ENCODE data around the gene TSFM. TPM values are rescaled to one million over a fixed set of nuclear protein-coding genes. Genes with fewer than 3 reads are reported as not detected.

The TSFM gene
- total and polyA plus RNA-seq, 2 of the 13 experiments (the other 11 are each of a cell fraction or from before 2014, with no cell fraction given): 29.8 to 68.3 TPM

DNA sequence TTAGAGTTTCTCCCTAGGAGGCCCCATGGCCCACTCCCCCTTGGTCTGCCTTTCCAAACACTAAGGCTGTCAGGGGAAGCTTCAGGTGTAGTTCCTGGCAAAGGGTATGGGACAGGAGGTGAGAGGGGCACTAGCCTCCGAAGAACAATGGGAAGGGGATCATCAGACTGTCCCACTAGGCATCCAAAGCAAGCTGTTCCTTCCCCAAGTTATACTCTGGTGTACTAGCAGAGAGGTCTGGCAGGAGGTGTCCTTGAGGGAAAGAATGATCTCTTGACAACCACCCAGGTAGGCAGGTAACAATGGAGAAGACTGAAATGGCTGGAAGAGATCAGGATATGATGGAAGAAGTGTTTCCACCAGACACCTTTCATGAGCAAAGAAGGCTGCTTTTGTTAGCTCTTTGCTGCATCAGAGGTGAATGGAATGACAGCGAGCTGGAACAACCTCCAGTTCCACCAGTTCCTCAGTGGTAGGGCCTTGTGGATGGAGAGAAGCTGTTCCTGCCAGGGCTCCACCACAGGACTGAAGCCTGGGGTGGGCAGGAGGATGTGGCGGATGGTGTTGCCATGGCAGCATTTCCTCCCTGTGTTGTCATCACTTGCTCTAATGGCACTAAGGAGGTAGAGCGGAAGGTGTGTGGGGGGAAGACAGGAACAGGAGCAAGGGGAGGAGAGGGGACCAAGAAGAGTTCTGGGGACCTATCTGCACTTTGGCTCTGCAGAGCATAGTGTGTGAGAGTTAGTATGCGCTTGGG, 41.8 kb upstream of the TSFM start:
- no peaks in the 10 kb centered on the region for H4K20me1 ChIP-seq (ENCODE audit: insufficient read depth, low read length)
- no peak overlapping the region for H3K4me2 ChIP-seq (ENCODE audit: low read depth, low read length)
- DNase-seq (ENCODE audit: low spot score) (no peak), FAIRE-seq (no peak), ATAC-seq (no peak)
- H3K9ac ChIP-seq (ENCODE audit: insufficient read depth, low read depth, low read length): no peak overlapping the region
- no peaks in the 10 kb centered on the region for H3K9me3 ChIP-seq (ENCODE audit: low read length)
- H3K4me3 ChIP-seq (replicated peaks in 1 of 3; ENCODE audit: insufficient read depth in 1 of 3, low read depth in 2 of 3, low read length in 3 of 3): no peak overlapping the region
- no peak overlapping the region for H3K27ac ChIP-seq (ENCODE audit: extremely low read length, insufficient read depth, low read length)
- intact Hi-C loops (cut with micrococcal nuclease; ENCODE audit: unreplicated experiment): no loop called here
- peaks cover 6% of the 10 kb centered on the region for H3K79me2 ChIP-seq (ENCODE audit: insufficient read depth, low read length)
- no TSS peak for BruUV-seq (replicated peaks)
- in situ Hi-C loops (cut with HindIII; ENCODE audit: extremely low pct_ligation_motif_present, low pct_unique_long_range_greater_than_20kb): no loop called here
- H3K27me3 ChIP-seq (ENCODE audit: control insufficient read depth in 1 of 2, insufficient read depth in 2 of 2, low read length in 2 of 2): peaks cover 12 to 44% of the 10 kb centered on the region in 2 experiments; a peak in 4 of 5 replicates
- CTCF ChIA-PET (ENCODE audit: low intra/inter-chr PET ratio, low total read pairs): no interaction called here
- peaks cover 57% of the 10 kb centered on the region for H3K4me1 ChIP-seq (ENCODE audit: insufficient read depth, low read length)
- 57% methylated on average over 5 of the region's 5 CpGs for WGBS (ENCODE audit: low lambda C conversion rate)
- POLR2A ChIA-PET: no interaction called here
- H2AFZ ChIP-seq (ENCODE audit: low read length): no peak overlapping the region
- H3K36me3 ChIP-seq (replicated peaks in 1 of 2; ENCODE audit: control insufficient read depth in 1 of 2, insufficient read depth in 2 of 2, low read length in 2 of 2): 0 out of 5 replicates have a peak, but pooled peaks cover 0 to 4% of the 10 kb centered on the region in 2 experiments
- TF ChIP-seq CHD4 (IDR thresholded peaks at IDR 0.05; ENCODE audit: borderline replicate concordance, low read length) (no peak), ZFP82 (CRISPR knock-in tag; IDR thresholded peaks at IDR 0.05; ENCODE audit: borderline replicate concordance) (no peak), TBX3 (IDR thresholded peaks at IDR 0.05; ENCODE audit: borderline replicate concordance) (no peak), ZNF430 (CRISPR knock-in tag; IDR thresholded peaks at IDR 0.05) (no peak), ZBTB39 (CRISPR knock-in tag; IDR thresholded peaks at IDR 0.05) (no peak), SIN3A (IDR thresholded peaks at IDR 0.05; ENCODE audit: borderline replicate concordance, low read depth, low read length) (no peak), ZNF747 (CRISPR knock-in tag; IDR thresholded peaks at IDR 0.05; ENCODE audit: borderline replicate concordance) (no peak), ETV6 (CRISPR knock-in tag; conservative IDR thresholded peaks at IDR 0.05) (no peak), NR1H2 (CRISPR knock-in tag; IDR thresholded peaks at IDR 0.05; ENCODE audit: borderline replicate concordance, low read depth) (no peak), SP4 (CRISPR knock-in tag; IDR thresholded peaks at IDR 0.05) (no peak), YEATS2 (CRISPR knock-in tag; IDR thresholded peaks at IDR 0.05; ENCODE audit: borderline replicate concordance) (no peak), ISX (CRISPR knock-in tag; conservative IDR thresholded peaks at IDR 0.05) (no peak), ZNF652 (CRISPR knock-in tag; IDR thresholded peaks at IDR 0.05; ENCODE audit: borderline replicate concordance, low read depth) (no peak)
- TF ChIP-seq, protein P1, sequence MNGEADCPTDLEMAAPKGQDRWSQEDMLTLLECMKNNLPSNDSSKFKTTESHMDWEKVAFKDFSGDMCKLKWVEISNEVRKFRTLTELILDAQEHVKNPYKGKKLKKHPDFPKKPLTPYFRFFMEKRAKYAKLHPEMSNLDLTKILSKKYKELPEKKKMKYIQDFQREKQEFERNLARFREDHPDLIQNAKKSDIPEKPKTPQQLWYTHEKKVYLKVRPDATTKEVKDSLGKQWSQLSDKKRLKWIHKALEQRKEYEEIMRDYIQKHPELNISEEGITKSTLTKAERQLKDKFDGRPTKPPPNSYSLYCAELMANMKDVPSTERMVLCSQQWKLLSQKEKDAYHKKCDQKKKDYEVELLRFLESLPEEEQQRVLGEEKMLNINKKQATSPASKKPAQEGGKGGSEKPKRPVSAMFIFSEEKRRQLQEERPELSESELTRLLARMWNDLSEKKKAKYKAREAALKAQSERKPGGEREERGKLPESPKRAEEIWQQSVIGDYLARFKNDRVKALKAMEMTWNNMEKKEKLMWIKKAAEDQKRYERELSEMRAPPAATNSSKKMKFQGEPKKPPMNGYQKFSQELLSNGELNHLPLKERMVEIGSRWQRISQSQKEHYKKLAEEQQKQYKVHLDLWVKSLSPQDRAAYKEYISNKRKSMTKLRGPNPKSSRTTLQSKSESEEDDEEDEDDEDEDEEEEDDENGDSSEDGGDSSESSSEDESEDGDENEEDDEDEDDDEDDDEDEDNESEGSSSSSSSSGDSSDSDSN (CRISPR knock-in tag; IDR thresholded peaks at IDR 0.05): no peak
- TF ChIP-seq, protein P2, sequence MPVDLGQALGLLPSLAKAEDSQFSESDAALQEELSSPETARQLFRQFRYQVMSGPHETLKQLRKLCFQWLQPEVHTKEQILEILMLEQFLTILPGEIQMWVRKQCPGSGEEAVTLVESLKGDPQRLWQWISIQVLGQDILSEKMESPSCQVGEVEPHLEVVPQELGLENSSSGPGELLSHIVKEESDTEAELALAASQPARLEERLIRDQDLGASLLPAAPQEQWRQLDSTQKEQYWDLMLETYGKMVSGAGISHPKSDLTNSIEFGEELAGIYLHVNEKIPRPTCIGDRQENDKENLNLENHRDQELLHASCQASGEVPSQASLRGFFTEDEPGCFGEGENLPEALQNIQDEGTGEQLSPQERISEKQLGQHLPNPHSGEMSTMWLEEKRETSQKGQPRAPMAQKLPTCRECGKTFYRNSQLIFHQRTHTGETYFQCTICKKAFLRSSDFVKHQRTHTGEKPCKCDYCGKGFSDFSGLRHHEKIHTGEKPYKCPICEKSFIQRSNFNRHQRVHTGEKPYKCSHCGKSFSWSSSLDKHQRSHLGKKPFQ (CRISPR knock-in tag; IDR thresholded peaks at IDR 0.05; ENCODE audit: insufficient replicate concordance): no peak
